Ovary (tissue), 9 donors: ENCODE data around the gene RCCD1. TPM values are rescaled to one million over a fixed set of nuclear protein-coding genes. Genes with fewer than 3 reads are reported as not detected.

ENCODE experiments used
- DNase-seq, 5 donors: peaks; one replicate each; pipeline ENCODE4 v3.0.0-alpha.2; 2019 to 2020
- H3K27ac ChIP-seq, 2 donors: fragments of 200-600 bp; one replicate each; pipeline versions ENCODE4 v1.5.1 to v1.8.0; 2019 to 2022
- H3K27me3 ChIP-seq: fragments of 200-600 bp; one replicate; pipeline ENCODE4 v1.8.0; 2022
- H3K36me3 ChIP-seq: fragments of 200-600 bp; sonication (generic); one replicate; pipeline ENCODE4 v1.5.1; 2019
- H3K4me1 ChIP-seq: one replicate; pipeline ENCODE4 v1.8.1; 2013; ENCODE audit warnings: mild to moderate bottlenecking, moderate library complexity; ENCODE audit not compliant: insufficient read depth
- H3K4me3 ChIP-seq: fragments of 200-600 bp; sonication (generic); one replicate; pipeline ENCODE4 v1.5.1; 2017
- H3K9me3 ChIP-seq, 2 donors: fragments of 200-600 bp in 1 of 2; sonication (generic) in 1 of 2; one replicate each; pipeline versions ENCODE4 v1.5.1 to v1.8.1; 2013 to 2019; ENCODE audit warnings: mild to moderate bottlenecking in 1 of 2, moderate library complexity in 1 of 2
- CTCF ChIP-seq, 3 donors: fragments of 450-650 bp in 2 of 3; fragments of 200-600 bp in 1 of 3; IDR thresholded peaks; one replicate each; pipeline versions ENCODE4 v1.5.1 to v1.8.0; 2016 to 2022; ENCODE audit warnings: antibody characterized with exemption in 3 of 3, mild to moderate bottlenecking in 1 of 3
- EP300 ChIP-seq: sonication (generic); formaldehyde crosslinking; IDR thresholded peaks from one replicate; pipeline ENCODE4 v1.6.1; 2017; ENCODE audit warnings: antibody characterized with exemption
- POLR2A ChIP-seq: fragments of 450-650 bp; IDR thresholded peaks from one replicate; pipeline ENCODE4 v1.6.1; 2017; ENCODE audit warnings: antibody characterized with exemption, mild to moderate bottlenecking, moderate library complexity
- WGBS, 3 donors: extraction: QIAGEN DNeasy Blood & Tissue Kit in 1 of 3; methylation state at CpG; one replicate each; pipeline versions ENCODE4 v1.1.5 to v1.1.7; 2013 to 2017; 5-methylcytosine and 5-hydroxymethylcytosine counted together
- intact Hi-C, 4 donors: fragments of 100-400 bp; cut with DNase I; formaldehyde crosslinking; loops; one replicate each; pipeline versions ENCODE4 v1.11.0 to v1.15.1; 2022 to 2023
- polyA plus RNA-seq, 2 donors: library from polyadenylated mRNA; stranded (reverse); fragments of 200-250 nt in 1 of 2; fragments of 350-450 nt in 1 of 2; fragmentation: Illumina TruSeq in 1 of 2; extraction: RNeasy Lipid Tissue Mini Kit (QIAGEN cat#74804) in 1 of 2; gene quantifications; one replicate each; pipeline ENCODE4 v1.2.3, GENCODE V29; 2013 to 2014
- total RNA-seq, 7 donors: library from RNA; depleted of rRNA in 2 of 7; stranded (reverse); fragments of >200 nt in 2 of 7; fragmentation: NEBNext Ultra II Directional in 3 of 7; extraction: Animal tissue kit (Norgen Biotek cat#: 25700) in 3 of 7; gene quantifications; one replicate each; pipeline versions ENCODE4 v1.1.0 to v1.2.4, GENCODE V29; 2016 to 2023
- donor health status: DM: no; HTN: no; CAD: no; lungs with moderate emphysema.
- donor health status: DM: no; HTN: no; CAD: no.
- donor health status: Bipolar disorder and iron deficiency.
- donor health status: DM: yes; HTN: yes; CAD: no.
- donor health status: DM: no; HTN: no; CAD: no.
- donor health status: DM: yes; HTN: yes; CAD: no.

The RCCD1 gene
- total and polyA plus RNA-seq, 9 donors = 8.7 to 15.6 (median 13.3) TPM

- 2 to 4% (median 3%) methylated on average over 37 to 52 of the region's 52 CpGs for WGBS, 3 donors
- no peaks in the 10 kb centered on the region for H3K9me3 ChIP-seq
- peak within 1 kb of the TSS; percentile 69 for H3K4me3 ChIP-seq
- peak; percentile 85 to 96 (median 92) for DNase-seq
- no peaks in the 10 kb centered on the region for H3K27me3 ChIP-seq
- intact Hi-C loops = no loop called here
- H3K36me3 ChIP-seq = no peaks in the 10 kb centered on the region
- TF ChIP-seq CTCF (IDR thresholded peaks at IDR 0.05) = peak; percentile 88 to 91 (median 90)
- TF ChIP-seq EP300 = no peak
- TF ChIP-seq POLR2A = peak; percentile 38
- peak within 1 kb of the TSS; percentile 76 to 81 for H3K27ac ChIP-seq
- H3K4me1 ChIP-seq = peaks cover 18% of the 10 kb centered on the region
These were observed 22.6 kb upstream of the RCCD1 start, which contains the start of gene HDDC3 for GRCh38 chr15:90931828-90932659. TSS of gene HDDC3 (minus strand) at chr15:90932549. CDS start at chr15:90932540, 9 bp downstream.

GRCh38 chr15:90932660-90932991 is 22.1 kb upstream of the RCCD1 start:
- Histone ChIP-seq H3K27ac (peak overlapping the region in 1 of 2 donors; percentile 81), H3K27me3 (no peaks in the 10 kb centered on the region), H3K36me3 (no peaks in the 10 kb centered on the region), H3K9me3 (no peaks in the 10 kb centered on the region), H3K4me1 (peaks cover 18% of the 10 kb centered on the region), H3K4me3 (peak overlapping the region; percentile 69)
- intact Hi-C loops = no loop called here
- TF ChIP-seq POLR2A (no peak), CTCF (IDR thresholded peaks at IDR 0.05) (no peak), EP300 (no peak)
- 19 to 20% (median 20%) methylated on average over 5 of the region's 5 CpGs for WGBS, 3 donors
- no peak for DNase-seq

GRCh38 chr15:90933301-90933700 is 21.4 kb upstream of the RCCD1 start:
- Histone ChIP-seq H3K9me3 (no peaks in the 10 kb centered on the region), H3K4me3 (no peak overlapping the region), H3K4me1 (peaks cover 18% of the 10 kb centered on the region), H3K36me3 (no peaks in the 10 kb centered on the region), H3K27me3 (no peaks in the 10 kb centered on the region), H3K27ac (no peak overlapping the region)
- intact Hi-C loops = no loop called here
- 73 to 77% (median 76%) methylated on average over 1 of the region's 1 CpG for WGBS, 3 donors
- TF ChIP-seq POLR2A (no peak), EP300 (no peak)
- no peak for DNase-seq

- peaks cover 18% of the 10 kb centered on the region for H3K4me1 ChIP-seq
- no peaks in the 10 kb centered on the region for H3K27me3 ChIP-seq
- peak overlapping the region; percentile 63 for H3K4me3 ChIP-seq
- DNase-seq = peak; percentile 80 to 88 (median 86)
- no peaks in the 10 kb centered on the region for H3K9me3 ChIP-seq
- 1 to 2% (median 1%) methylated on average over 19 of the region's 19 CpGs for WGBS, 3 donors
- peak overlapping the region; percentile 70 to 76 for H3K27ac ChIP-seq
- TF ChIP-seq CTCF (IDR thresholded peaks at IDR 0.05) (peak; percentile 66 to 84 (median 72)), POLR2A (no peak), EP300 (no peak)
- intact Hi-C loops = loop anchor here in 1 of 4 donors (1.0 kb wide), 1 partner anchor 32 kb away; no protein-coding TSS in a partner anchor
- no peaks in the 10 kb centered on the region for H3K36me3 ChIP-seq
These were observed 20.3 kb upstream of the RCCD1 start for GRCh38 chr15:90934256-90934948.
